Peyer's patch (tissue), 4 donors: ENCODE results near the gene CENPK. TPM values are rescaled to one million over a fixed set of nuclear protein-coding genes. Genes with fewer than 3 reads are reported as not detected.

Source experiments
- DNase-seq, 3 donors: peaks; one replicate each; pipeline ENCODE4 v3.0.0-alpha.2; 2017 to 2019
- H3K27ac ChIP-seq, 4 donors: fragments of 200-600 bp; sonication (generic); one replicate each; pipeline ENCODE4 v1.5.1; 2016 to 2019
- H3K27me3 ChIP-seq, 2 donors: fragments of 200-600 bp; sonication (generic); one replicate each; pipeline ENCODE4 v1.5.1; 2019
- H3K36me3 ChIP-seq, 3 donors: fragments of 200-600 bp; sonication (generic); one replicate each; pipeline ENCODE4 v1.5.1; 2016 to 2019
- H3K4me1 ChIP-seq, 4 donors: fragments of 200-600 bp; sonication (generic); one replicate each; pipeline ENCODE4 v1.5.1; 2016 to 2019
- H3K4me3 ChIP-seq, 4 donors: fragments of 200-600 bp; sonication (generic); 1 replicate in 3 of 4; 2 replicates in 1 of 4; pipeline ENCODE4 v1.5.1; 2016 to 2019; ENCODE audit warnings: mild to moderate bottlenecking in 1 of 4
- H3K9me3 ChIP-seq, 4 donors: fragments of 200-600 bp; sonication (generic); one replicate each; pipeline ENCODE4 v1.5.1; 2016 to 2019; ENCODE audit warnings: mild to moderate bottlenecking in 1 of 4
- POLR2A ChIP-seq, 2 donors: fragments of 450-650 bp; IDR thresholded peaks; one replicate each; pipeline ENCODE4 v1.5.1; 2017; ENCODE audit warnings: antibody characterized with exemption in 2 of 2, mild to moderate bottlenecking in 2 of 2, moderate library complexity in 2 of 2
- total RNA-seq, 4 donors: library from RNA; depleted of rRNA; stranded (reverse); fragments of >200 nt; gene quantifications; one replicate each; pipeline ENCODE4 v1.1.0, GENCODE V29; 2016
- TF ChIP-seq, protein P1 (sequence below), 6 experiments: fragments of 450-650 bp in 4 of 6; fragments of 200-600 bp in 2 of 6; sonication (generic) in 1 of 6; IDR thresholded peaks; one replicate each; pipeline ENCODE4 v1.5.1; 2017 to 2019; ENCODE audit warnings: antibody characterized with exemption in 6 of 6, mild to moderate bottlenecking in 3 of 6, moderate library complexity in 1 of 6

The CENPK gene
- total RNA-seq, 4 donors from 2014 or later = 4.5 to 22.3 (median 8.5) TPM

- DNase-seq = no peak
- Histone ChIP-seq H3K27me3 (no peaks in the 10 kb centered on the region), H3K27ac (no peak overlapping the region), H3K9me3 (no peaks in the 10 kb centered on the region), H3K4me3 (no peak overlapping the region), H3K36me3 (peaks cover 0 to 25% (median 0%) of the 10 kb centered on the region in 3 donors), H3K4me1 (no peaks in the 10 kb centered on the region)
- TF ChIP-seq, protein P1, sequence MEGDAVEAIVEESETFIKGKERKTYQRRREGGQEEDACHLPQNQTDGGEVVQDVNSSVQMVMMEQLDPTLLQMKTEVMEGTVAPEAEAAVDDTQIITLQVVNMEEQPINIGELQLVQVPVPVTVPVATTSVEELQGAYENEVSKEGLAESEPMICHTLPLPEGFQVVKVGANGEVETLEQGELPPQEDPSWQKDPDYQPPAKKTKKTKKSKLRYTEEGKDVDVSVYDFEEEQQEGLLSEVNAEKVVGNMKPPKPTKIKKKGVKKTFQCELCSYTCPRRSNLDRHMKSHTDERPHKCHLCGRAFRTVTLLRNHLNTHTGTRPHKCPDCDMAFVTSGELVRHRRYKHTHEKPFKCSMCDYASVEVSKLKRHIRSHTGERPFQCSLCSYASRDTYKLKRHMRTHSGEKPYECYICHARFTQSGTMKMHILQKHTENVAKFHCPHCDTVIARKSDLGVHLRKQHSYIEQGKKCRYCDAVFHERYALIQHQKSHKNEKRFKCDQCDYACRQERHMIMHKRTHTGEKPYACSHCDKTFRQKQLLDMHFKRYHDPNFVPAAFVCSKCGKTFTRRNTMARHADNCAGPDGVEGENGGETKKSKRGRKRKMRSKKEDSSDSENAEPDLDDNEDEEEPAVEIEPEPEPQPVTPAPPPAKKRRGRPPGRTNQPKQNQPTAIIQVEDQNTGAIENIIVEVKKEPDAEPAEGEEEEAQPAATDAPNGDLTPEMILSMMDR (IDR thresholded peaks at IDR 0.05) = no peak
- no peak for TF ChIP-seq POLR2A (IDR thresholded peaks at IDR 0.05)
Observed at GRCh38 chr5:65570598-65571226, 7.7 kb upstream of the CENPK start.

GRCh38 chr5:65566505-65566904 lies 3.5 kb upstream of the CENPK start:
- H3K27ac ChIP-seq = no peak overlapping the region
- H3K27me3 ChIP-seq = no peaks in the 10 kb centered on the region
- H3K36me3 ChIP-seq = peaks cover 0 to 17% (median 0%) of the 10 kb centered on the region in 3 donors
- no peaks in the 10 kb centered on the region for H3K9me3 ChIP-seq
- no peak for TF ChIP-seq POLR2A (IDR thresholded peaks at IDR 0.05)
- TF ChIP-seq, protein P1 (IDR thresholded peaks at IDR 0.05) = no peak
- H3K4me3 ChIP-seq = no peak overlapping the region
- peaks cover 0 to 24% (median 0%) of the 10 kb centered on the region in 4 donors for H3K4me1 ChIP-seq
- no peak for DNase-seq

DNA sequence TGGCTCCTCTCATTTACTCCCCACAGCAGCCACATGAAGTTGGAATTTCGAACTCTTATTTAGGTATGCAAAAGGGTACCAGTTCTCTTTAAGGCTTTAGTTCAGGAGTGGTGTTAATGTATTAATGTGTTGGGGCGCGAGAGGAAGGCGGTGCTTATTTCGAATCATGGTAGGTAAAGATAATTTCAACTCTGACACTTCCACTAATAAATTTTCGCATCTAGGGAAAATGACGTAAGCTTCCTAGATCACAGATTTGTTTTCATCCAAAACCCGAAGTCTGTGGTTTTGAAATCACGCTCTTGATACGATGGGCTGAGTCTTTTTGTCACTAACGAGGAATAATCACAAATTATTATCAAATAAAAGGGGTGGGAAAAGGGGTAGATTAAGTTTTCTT lies 809 bp upstream of the CENPK start:
- Histone ChIP-seq H3K4me3 (peak overlapping the region; percentile 69 to 83 (median 75)), H3K27ac (peak overlapping the region; percentile 80 to 91 (median 85))
- DNase-seq = no peak

DNA sequence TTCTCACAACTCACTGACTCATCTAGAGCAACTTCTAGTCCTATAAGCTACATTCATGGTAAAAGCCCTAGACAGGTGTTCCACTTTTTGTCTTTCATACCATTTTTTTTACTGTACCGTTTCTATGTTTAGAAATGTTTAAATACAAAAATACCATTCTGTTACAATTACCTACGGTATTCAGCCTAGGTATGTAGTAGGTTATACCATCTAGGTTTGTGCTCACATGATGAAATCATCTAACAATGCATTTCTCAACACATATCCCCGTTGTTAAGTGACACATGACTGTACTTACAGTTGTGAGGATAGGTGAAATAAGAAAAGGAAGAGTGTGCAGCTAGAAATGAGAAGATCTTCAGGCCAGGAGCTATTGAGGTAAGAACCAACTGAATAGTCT lies 6.2 kb downstream of the CENPK start:
- Histone ChIP-seq H3K4me1 (peaks cover 0 to under 1% (median 0%) of the 10 kb centered on the region in 4 donors), H3K9me3 (no peaks in the 10 kb centered on the region), H3K4me3 (no peak overlapping the region), H3K27me3 (no peaks in the 10 kb centered on the region), H3K27ac (no peak overlapping the region), H3K36me3 (no peaks in the 10 kb centered on the region)
- TF ChIP-seq POLR2A (IDR thresholded peaks at IDR 0.05) = no peak
- TF ChIP-seq, protein P1 (IDR thresholded peaks at IDR 0.05) = no peak
- no peak for DNase-seq

More for the DNA sequence above, 809 bp upstream of the CENPK start:
- peaks cover 0 to 5% (median 0%) of the 10 kb centered on the region in 3 donors for H3K36me3 ChIP-seq
- peaks cover 0 to 24% (median 0%) of the 10 kb centered on the region in 4 donors for H3K4me1 ChIP-seq
- TF ChIP-seq POLR2A (IDR thresholded peaks at IDR 0.05) = no peak
- TF ChIP-seq, protein P1 (IDR thresholded peaks at IDR 0.05) = no peak
- H3K9me3 ChIP-seq = no peaks in the 10 kb centered on the region
- H3K27me3 ChIP-seq = no peaks in the 10 kb centered on the region

DNA sequence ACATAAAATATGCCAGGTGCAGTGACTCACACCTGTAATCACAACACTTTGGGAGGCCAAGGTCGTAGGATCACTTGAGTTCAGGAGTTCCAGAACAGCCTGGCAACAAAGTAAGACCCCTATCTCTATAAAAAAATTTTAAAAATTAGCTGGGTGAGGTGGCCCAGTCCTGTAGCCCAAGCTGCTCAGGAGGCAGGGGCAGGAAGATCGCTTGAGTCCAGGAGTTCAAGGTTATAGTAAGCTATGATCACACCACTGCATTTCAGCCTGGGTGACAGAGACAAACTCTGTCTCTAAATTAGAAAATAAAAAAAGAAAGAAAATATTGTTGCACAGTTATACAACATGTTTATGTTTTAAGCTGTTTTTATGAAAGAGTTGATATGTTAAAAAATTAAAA lies 6.8 kb downstream of the CENPK start:
- no peak for DNase-seq
- Histone ChIP-seq H3K36me3 (no peaks in the 10 kb centered on the region), H3K27ac (no peak overlapping the region), H3K9me3 (no peaks in the 10 kb centered on the region), H3K4me1 (no peaks in the 10 kb centered on the region), H3K4me3 (no peak overlapping the region), H3K27me3 (no peaks in the 10 kb centered on the region)
- no peak for TF ChIP-seq POLR2A (IDR thresholded peaks at IDR 0.05)
- TF ChIP-seq, protein P1 (IDR thresholded peaks at IDR 0.05) = no peak
